ENCODE data around the gene C6orf62. TPM values are rescaled to one million over a fixed set of nuclear protein-coding genes. Genes with fewer than 3 reads are reported as not detected.

C6orf62 gene
- total and polyA plus RNA-seq, 2 of the 4 experiments (the other 2 are of a cell fraction) = 47.5 to 50.7 TPM

DNA sequence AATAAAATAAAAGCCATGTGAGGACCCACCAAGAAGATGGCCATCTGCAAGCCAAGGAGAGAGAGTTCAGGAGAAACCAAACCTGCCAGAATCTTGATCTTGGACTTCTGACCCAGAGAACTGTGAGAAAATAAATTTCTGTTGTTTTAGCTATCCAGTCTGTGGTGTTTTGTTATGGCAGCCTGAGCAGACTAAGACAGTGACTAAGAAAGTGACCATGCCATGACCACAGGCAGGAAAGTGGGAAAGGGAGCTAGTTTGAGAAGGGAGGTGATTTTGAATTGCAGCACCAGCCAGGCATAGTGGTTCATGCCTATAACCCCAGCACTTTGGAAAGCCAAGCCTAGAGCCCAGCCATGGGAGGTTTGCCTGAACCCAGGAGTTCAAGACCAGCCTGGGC lies 21.9 kb upstream of the C6orf62 start:
- Histone ChIP-seq H3K4me3 (ENCODE audit: insufficient read depth, low read depth, low read length) (no peak overlapping the region), H2AK5ac (ENCODE audit: low read depth, low read length) (no peak overlapping the region), H3K27me3 (ENCODE audit: control insufficient read depth, insufficient read depth, low read length) (no peaks in the 10 kb centered on the region), H3K9ac (ENCODE audit: low read depth, low read length) (no peak overlapping the region), H3K27ac (ENCODE audit: insufficient read depth, low read length) (no peak overlapping the region), H3K9me3 (ENCODE audit: control insufficient read depth, insufficient read depth, low read length) (no peaks in the 10 kb centered on the region), H4K5ac (ENCODE audit: low read depth, low read length) (no peak overlapping the region), H3K4ac (ENCODE audit: low read depth, low read length) (0 out of 2 replicates have a peak overlapping the region, but pooled peaks have one; percentile 1), H2BK15ac (ENCODE audit: low read depth, low read length) (no peak overlapping the region), H3K56ac (ENCODE audit: extremely low read depth, insufficient read depth, low read length) (no peak overlapping the region), H4K20me1 (ENCODE audit: insufficient read depth, low read length) (no peaks in the 10 kb centered on the region), H3K18ac (ENCODE audit: low read depth, low read length) (no peak overlapping the region), H2AK9ac (replicated peaks; ENCODE audit: low read depth, low read length, poor library complexity) (no peak overlapping the region), H3K14ac (replicated peaks; ENCODE audit: low read depth, low read length) (no peak overlapping the region), H3K36me3 (ENCODE audit: control insufficient read depth, insufficient read depth, low read length) (no peaks in the 10 kb centered on the region), H2BK120ac (ENCODE audit: low read depth, low read length) (no peak overlapping the region), H2BK5ac (ENCODE audit: low read depth, low read length, poor library complexity, severe bottlenecking) (no peak overlapping the region), H3K4me1 (ENCODE audit: control insufficient read depth, insufficient read depth, low read length) (peaks cover 3% of the 10 kb centered on the region), H4K8ac (ENCODE audit: low read depth in 2 of 2, low read length in 2 of 2) (no peak overlapping the region), H3K9me1 (ENCODE audit: insufficient read depth, low read length) (peaks cover 7% of the 10 kb centered on the region), H4K91ac (ENCODE audit: insufficient read depth, low read depth, low read length) (no peak overlapping the region), H2BK20ac (ENCODE audit: low read depth, low read length) (no peak overlapping the region), H3K23ac (ENCODE audit: low read depth, low read length) (no peak overlapping the region), H2AFZ (replicated peaks; ENCODE audit: low read length, poor library complexity) (no peak overlapping the region), H3K4me2 (ENCODE audit: low read depth, low read length) (no peak overlapping the region), H3K79me1 (ENCODE audit: low read depth in 1 of 2, low read length in 2 of 2) (no peaks in the 10 kb centered on the region; a peak in 1 of 4 replicates)
- DNase-seq (peak; percentile 37), ATAC-seq (ENCODE audit: low read depth) (no peak)
- ChIA-PET CTCF (interaction anchor here (1.0 kb wide), 1 partner anchor 16 kb away, joined by 3 read pairs; no protein-coding TSS in a partner anchor), POLR2A (ENCODE audit: unreplicated experiment) (no interaction called here)
- intact Hi-C loops (cut with micrococcal nuclease) (no loop called here), in situ Hi-C loops (cut with MboI; ENCODE audit: low sequenced_read_pairs) (no loop called here), dilution Hi-C loops (cut with HindIII; ENCODE audit: low sequenced_read_pairs, unreplicated experiment) (no loop called here)
- BruUV-seq (replicated peaks) = no TSS peak
- TF ChIP-seq CEBPB (IDR thresholded peaks at IDR 0.05; ENCODE audit: low read depth, low read length) = no peak
- TF ChIP-seq RAD21 (IDR thresholded peaks at IDR 0.05; ENCODE audit: low read length) = no peak
- no peak for TF ChIP-seq MXI1 (IDR thresholded peaks at IDR 0.05; ENCODE audit: borderline replicate concordance, low read depth, low read length)
- TF ChIP-seq RCOR1 (IDR thresholded peaks at IDR 0.05; ENCODE audit: insufficient replicate concordance, low read length) = no peak
- TF ChIP-seq, protein P1, sequence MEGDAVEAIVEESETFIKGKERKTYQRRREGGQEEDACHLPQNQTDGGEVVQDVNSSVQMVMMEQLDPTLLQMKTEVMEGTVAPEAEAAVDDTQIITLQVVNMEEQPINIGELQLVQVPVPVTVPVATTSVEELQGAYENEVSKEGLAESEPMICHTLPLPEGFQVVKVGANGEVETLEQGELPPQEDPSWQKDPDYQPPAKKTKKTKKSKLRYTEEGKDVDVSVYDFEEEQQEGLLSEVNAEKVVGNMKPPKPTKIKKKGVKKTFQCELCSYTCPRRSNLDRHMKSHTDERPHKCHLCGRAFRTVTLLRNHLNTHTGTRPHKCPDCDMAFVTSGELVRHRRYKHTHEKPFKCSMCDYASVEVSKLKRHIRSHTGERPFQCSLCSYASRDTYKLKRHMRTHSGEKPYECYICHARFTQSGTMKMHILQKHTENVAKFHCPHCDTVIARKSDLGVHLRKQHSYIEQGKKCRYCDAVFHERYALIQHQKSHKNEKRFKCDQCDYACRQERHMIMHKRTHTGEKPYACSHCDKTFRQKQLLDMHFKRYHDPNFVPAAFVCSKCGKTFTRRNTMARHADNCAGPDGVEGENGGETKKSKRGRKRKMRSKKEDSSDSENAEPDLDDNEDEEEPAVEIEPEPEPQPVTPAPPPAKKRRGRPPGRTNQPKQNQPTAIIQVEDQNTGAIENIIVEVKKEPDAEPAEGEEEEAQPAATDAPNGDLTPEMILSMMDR (conservative IDR thresholded peaks at IDR 0.05; ENCODE audit: low read depth, low read length) = no peak
- TF ChIP-seq, protein P2, sequence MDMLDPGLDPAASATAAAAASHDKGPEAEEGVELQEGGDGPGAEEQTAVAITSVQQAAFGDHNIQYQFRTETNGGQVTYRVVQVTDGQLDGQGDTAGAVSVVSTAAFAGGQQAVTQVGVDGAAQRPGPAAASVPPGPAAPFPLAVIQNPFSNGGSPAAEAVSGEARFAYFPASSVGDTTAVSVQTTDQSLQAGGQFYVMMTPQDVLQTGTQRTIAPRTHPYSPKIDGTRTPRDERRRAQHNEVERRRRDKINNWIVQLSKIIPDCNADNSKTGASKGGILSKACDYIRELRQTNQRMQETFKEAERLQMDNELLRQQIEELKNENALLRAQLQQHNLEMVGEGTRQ (IDR thresholded peaks at IDR 0.05; ENCODE audit: low read depth, low read length) = no peak
- TF ChIP-seq, protein P3, sequence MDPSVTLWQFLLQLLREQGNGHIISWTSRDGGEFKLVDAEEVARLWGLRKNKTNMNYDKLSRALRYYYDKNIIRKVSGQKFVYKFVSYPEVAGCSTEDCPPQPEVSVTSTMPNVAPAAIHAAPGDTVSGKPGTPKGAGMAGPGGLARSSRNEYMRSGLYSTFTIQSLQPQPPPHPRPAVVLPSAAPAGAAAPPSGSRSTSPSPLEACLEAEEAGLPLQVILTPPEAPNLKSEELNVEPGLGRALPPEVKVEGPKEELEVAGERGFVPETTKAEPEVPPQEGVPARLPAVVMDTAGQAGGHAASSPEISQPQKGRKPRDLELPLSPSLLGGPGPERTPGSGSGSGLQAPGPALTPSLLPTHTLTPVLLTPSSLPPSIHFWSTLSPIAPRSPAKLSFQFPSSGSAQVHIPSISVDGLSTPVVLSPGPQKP (IDR thresholded peaks at IDR 0.05; ENCODE audit: borderline replicate concordance, low read depth, low read length) = no peak
- no peak for TF ChIP-seq FOS (IDR thresholded peaks at IDR 0.05; ENCODE audit: low read depth, low read length)
- no peak for TF ChIP-seq NFE2L2 (IDR thresholded peaks at IDR 0.05; ENCODE audit: low read depth, low read length)
- TF ChIP-seq CHD1 (IDR thresholded peaks at IDR 0.05; ENCODE audit: low read depth, low read length) = no peak
- no peak for TF ChIP-seq MAZ (IDR thresholded peaks at IDR 0.05; ENCODE audit: borderline replicate concordance, low read depth, low read length)

Measured in IMR-90 (cell line).